ENCODE results near the gene PSMC1. TPM values are rescaled to one million over a fixed set of nuclear protein-coding genes. Genes with fewer than 3 reads are reported as not detected.
A peak's percentile ranks its signal among the peaks of the same experiment; 100 is the strongest.

PSMC1 gene
- polyA plus RNA-seq, 2 of the 4 experiments (the other 2 are of a cell fraction): 328 to 336 TPM

- peak; percentile 66 for TF ChIP-seq CTCF (IDR thresholded peaks at IDR 0.05)
- TF ChIP-seq CHD2 (IDR thresholded peaks at IDR 0.05; ENCODE audit: low read length, partially characterized antibody): no peak
- no peak for TF ChIP-seq ZSCAN20 (CRISPR knock-in tag; IDR thresholded peaks at IDR 0.05)
- TF ChIP-seq CBX2 (IDR thresholded peaks at IDR 0.05; ENCODE audit: borderline replicate concordance, low read depth): no peak
- no peak for TF ChIP-seq NFE2L2 (conservative IDR thresholded peaks at IDR 0.05; ENCODE audit: low read length)
- TF ChIP-seq RFX5 (IDR thresholded peaks at IDR 0.05): no peak
- no peak for TF ChIP-seq JUNB (IDR thresholded peaks at IDR 0.05)
- peak; percentile 6 for TF ChIP-seq MAFK (IDR thresholded peaks at IDR 0.05; ENCODE audit: partially characterized antibody)
- no peak for TF ChIP-seq ZC3H11A (IDR thresholded peaks at IDR 0.05)
- TF ChIP-seq E2F6 (IDR thresholded peaks at IDR 0.05; ENCODE audit: borderline replicate concordance, low read depth): no peak
- TF ChIP-seq HDAC2 (IDR thresholded peaks at IDR 0.05): no peak
- TF ChIP-seq CBX8 (IDR thresholded peaks at IDR 0.05): no peak
- TF ChIP-seq GATA3 (IDR thresholded peaks at IDR 0.05; ENCODE audit: borderline replicate concordance): no peak
- TF ChIP-seq KDM5A (IDR thresholded peaks at IDR 0.05): no peak
- TF ChIP-seq HOXB5 (CRISPR knock-in tag; IDR thresholded peaks at IDR 0.05): no peak
- no peak for TF ChIP-seq RARB (CRISPR knock-in tag; IDR thresholded peaks at IDR 0.05)
- no peak for TF ChIP-seq ESRRA (IDR thresholded peaks at IDR 0.05; ENCODE audit: borderline replicate concordance, low read length)
- no peak for TF ChIP-seq KDM1A (IDR thresholded peaks at IDR 0.05; ENCODE audit: low read depth)
- no peak for TF ChIP-seq ZNF302 (CRISPR knock-in tag; IDR thresholded peaks at IDR 0.05)
- peak; percentile 71 to 79 for TF ChIP-seq RAD21 (conservative IDR thresholded peaks at IDR 0.05 in 1 of 2, IDR thresholded peaks at IDR 0.05 in 1 of 2)
- no peak for TF ChIP-seq RCOR1 (IDR thresholded peaks at IDR 0.05; ENCODE audit: low read depth, low read length)
- no peak for TF ChIP-seq FOSL2 (IDR thresholded peaks at IDR 0.05)
- TF ChIP-seq FOSL2 (CRISPR knock-in tag; IDR thresholded peaks at IDR 0.05): no peak
These were observed 45.3 kb downstream of the PSMC1 start (continued) for GRCh38 chr14:90301668-90302090.

- Histone ChIP-seq H3K4me3 (no peak overlapping the region), H3K4me2 (no peak overlapping the region), H3K9me3 (no peaks in the 10 kb centered on the region), H3K4me1 (no peaks in the 10 kb centered on the region), H3K27ac (no peak overlapping the region)
- FAIRE-seq (no peak), DNase-seq (ENCODE audit: low read depth in 1 of 2, low spot score in 1 of 2) (no peak), ATAC-seq (no peak)
- ChIA-PET POLR2A (interaction anchor here (1.8 kb wide), 1 partner anchor 95 kb away, joined by 12 read pairs; no protein-coding TSS in a partner anchor), CTCF (interaction anchor here (0.6 to 4.0 kb wide), 11 partner anchors 11 to 870 kb away, joined by 3 to 33 read pairs (median 5); no protein-coding TSS in a partner anchor)
- TF ChIP-seq FOSL2 (IDR thresholded peaks at IDR 0.05) (no peak), FOSL2 (CRISPR knock-in tag; IDR thresholded peaks at IDR 0.05) (no peak), NR3C1 (IDR thresholded peaks at IDR 0.05) (no peak), FOXS1 (CRISPR knock-in tag; IDR thresholded peaks at IDR 0.05) (no peak), POLR2A (IDR thresholded peaks at IDR 0.05; ENCODE audit: low read length) (no peak), MAZ (IDR thresholded peaks at IDR 0.05; ENCODE audit: borderline replicate concordance, low read depth, low read length) (no peak), ATOH8 (CRISPR knock-in tag; IDR thresholded peaks at IDR 0.05; ENCODE audit: low read depth) (no peak), JUN (IDR thresholded peaks at IDR 0.05) (no peak), ZFP36 (IDR thresholded peaks at IDR 0.05; ENCODE audit: borderline replicate concordance, partially characterized antibody) (no peak), ESRRA (IDR thresholded peaks at IDR 0.05; ENCODE audit: borderline replicate concordance, low read length) (no peak), HOXA7 (CRISPR knock-in tag; IDR thresholded peaks at IDR 0.05) (no peak), ZC3H11A (IDR thresholded peaks at IDR 0.05) (no peak), ZNF302 (CRISPR knock-in tag; IDR thresholded peaks at IDR 0.05) (no peak), JUNB (IDR thresholded peaks at IDR 0.05) (no peak), CHD2 (IDR thresholded peaks at IDR 0.05; ENCODE audit: low read length, partially characterized antibody) (no peak), ELK1 (IDR thresholded peaks at IDR 0.05; ENCODE audit: low read depth, low read length) (no peak), CEBPB (IDR thresholded peaks at IDR 0.05) (no peak), HOXB13 (CRISPR knock-in tag; IDR thresholded peaks at IDR 0.05; ENCODE audit: low read depth) (no peak), SMC3 (IDR thresholded peaks at IDR 0.05) (no peak), MAX (IDR thresholded peaks at IDR 0.05) (no peak), EHF (CRISPR knock-in tag; IDR thresholded peaks at IDR 0.05) (no peak)
- 87% methylated on average over 10 of the region's 10 CpGs for whole genome bisulfite sequencing (ENCODE audit: missing lambda C conversion rate)
These were observed 46.4 kb downstream of the PSMC1 start for GRCh38 chr14:90302529-90303303.
